ENCODE data around the gene KIF21B.

Gene KIF21B

GRCh38 chr1:200965111-200965805 lies 58.3 kb downstream of the KIF21B start:
- TF ChIP-seq FOXP2 (optimal IDR thresholded peaks at IDR 0.05; ENCODE audit: borderline replicate concordance, extremely low read depth, extremely low read length, insufficient read depth) (no peak), REST (IDR thresholded peaks at IDR 0.05; ENCODE audit: insufficient read depth in 1 of 2, low read depth in 2 of 2, low read length in 2 of 2) (no peak), POLR2AphosphoS5 (IDR thresholded peaks at IDR 0.05; ENCODE audit: low read depth, low read length) (no peak), SIN3A (IDR thresholded peaks at IDR 0.05; ENCODE audit: borderline replicate concordance, insufficient read depth, low read length) (no peak), TAF1 (IDR thresholded peaks at IDR 0.05; ENCODE audit: borderline replicate concordance, insufficient read depth, low read length) (no peak)

GRCh38 chr1:200963076-200963475 lies 60.4 kb downstream of the KIF21B start:
- TF ChIP-seq SIN3A (IDR thresholded peaks at IDR 0.05; ENCODE audit: borderline replicate concordance, insufficient read depth, low read length), result no peak
- no peak for TF ChIP-seq POLR2AphosphoS5 (IDR thresholded peaks at IDR 0.05; ENCODE audit: low read depth, low read length)
- TF ChIP-seq TAF1 (IDR thresholded peaks at IDR 0.05; ENCODE audit: borderline replicate concordance, insufficient read depth, low read length), result no peak
- TF ChIP-seq FOXP2 (optimal IDR thresholded peaks at IDR 0.05; ENCODE audit: borderline replicate concordance, extremely low read depth, extremely low read length, insufficient read depth), result no peak
- no peak for TF ChIP-seq REST (IDR thresholded peaks at IDR 0.05; ENCODE audit: insufficient read depth in 1 of 2, low read depth in 2 of 2, low read length in 2 of 2)

- TF ChIP-seq POLR2AphosphoS5 (IDR thresholded peaks at IDR 0.05; ENCODE audit: low read depth, low read length), result no peak
- no peak for TF ChIP-seq SIN3A (IDR thresholded peaks at IDR 0.05; ENCODE audit: borderline replicate concordance, insufficient read depth, low read length)
- TF ChIP-seq REST (IDR thresholded peaks at IDR 0.05; ENCODE audit: insufficient read depth in 1 of 2, low read depth in 2 of 2, low read length in 2 of 2), result no peak
- TF ChIP-seq TAF1 (IDR thresholded peaks at IDR 0.05; ENCODE audit: borderline replicate concordance, insufficient read depth, low read length), result no peak
- no peak for TF ChIP-seq FOXP2 (optimal IDR thresholded peaks at IDR 0.05; ENCODE audit: borderline replicate concordance, extremely low read depth, extremely low read length, insufficient read depth)
Measured at GRCh38 chr1:200962631-200963030, 60.9 kb downstream of the KIF21B start.

- no peak for TF ChIP-seq REST (IDR thresholded peaks at IDR 0.05; ENCODE audit: insufficient read depth in 1 of 2, low read depth in 2 of 2, low read length in 2 of 2)
- no peak for TF ChIP-seq FOXP2 (optimal IDR thresholded peaks at IDR 0.05; ENCODE audit: borderline replicate concordance, extremely low read depth, extremely low read length, insufficient read depth)
- no peak for TF ChIP-seq POLR2AphosphoS5 (IDR thresholded peaks at IDR 0.05; ENCODE audit: low read depth, low read length)
- TF ChIP-seq TAF1 (IDR thresholded peaks at IDR 0.05; ENCODE audit: borderline replicate concordance, insufficient read depth, low read length), result no peak
- no peak for TF ChIP-seq SIN3A (IDR thresholded peaks at IDR 0.05; ENCODE audit: borderline replicate concordance, insufficient read depth, low read length)
Measured at GRCh38 chr1:200960948-200961340, 62.6 kb downstream of the KIF21B start.

All from PFSK-1 (cell line).